ENCODE data around the gene M1AP. TPM values are rescaled to one million over a fixed set of nuclear protein-coding genes. Genes with fewer than 3 reads are reported as not detected.

M1AP gene
- total RNA-seq, 1 donor from 2014 or later = 0.74 TPM

GRCh38 chr2:74602586-74603281, 45.4 kb downstream of the M1AP start:
- DNase-seq (ENCODE audit: low spot score) = no peak
- H3K4me3 Mint-ChIP-seq (ENCODE audit: unreplicated experiment) = no peak overlapping the region
- H3K4me1 Mint-ChIP-seq (ENCODE audit: unreplicated experiment) = no peaks in the 10 kb centered on the region
- H3K27me3 Mint-ChIP-seq (ENCODE audit: unreplicated experiment) = no peaks in the 10 kb centered on the region
- H3K27ac Mint-ChIP-seq (ENCODE audit: unreplicated experiment) = no peak overlapping the region
- no peak for TF ChIP-seq CTCF (IDR thresholded peaks at IDR 0.05; ENCODE audit: unreplicated experiment)
- H3K9me3 Mint-ChIP-seq (ENCODE audit: unreplicated experiment) = no peaks in the 10 kb centered on the region
- H3K36me3 Mint-ChIP-seq (ENCODE audit: low read depth, unreplicated experiment) = no peaks in the 10 kb centered on the region

DNA sequence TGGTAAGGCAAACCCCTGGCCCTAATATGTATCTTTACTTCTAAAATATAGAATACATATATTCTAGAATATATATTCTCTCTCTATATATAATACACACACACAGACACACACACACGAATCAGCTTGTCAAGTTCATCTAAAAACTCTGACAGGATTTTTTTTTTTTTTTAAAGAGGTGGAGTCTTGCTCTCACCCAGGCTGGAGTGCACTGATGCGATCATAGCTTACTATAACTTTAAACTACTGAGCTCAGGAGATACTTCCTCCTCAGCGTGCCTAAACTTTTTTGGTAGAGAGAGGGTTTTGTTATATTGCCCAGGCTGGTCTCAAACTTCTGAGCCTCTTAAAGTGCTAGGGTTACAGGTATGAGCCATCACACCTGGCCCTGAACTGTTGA, 48.5 kb downstream of the M1AP start:
- Mint-ChIP-seq H3K4me1 (ENCODE audit: unreplicated experiment) (no peaks in the 10 kb centered on the region), H3K9me3 (ENCODE audit: unreplicated experiment) (no peaks in the 10 kb centered on the region), H3K36me3 (ENCODE audit: low read depth, unreplicated experiment) (no peaks in the 10 kb centered on the region), H3K27ac (ENCODE audit: unreplicated experiment) (no peak overlapping the region), H3K4me3 (ENCODE audit: unreplicated experiment) (no peak overlapping the region), H3K27me3 (ENCODE audit: unreplicated experiment) (no peaks in the 10 kb centered on the region)
- no peak for TF ChIP-seq CTCF (IDR thresholded peaks at IDR 0.05; ENCODE audit: unreplicated experiment)
- no peak for DNase-seq (ENCODE audit: low spot score)

DNA sequence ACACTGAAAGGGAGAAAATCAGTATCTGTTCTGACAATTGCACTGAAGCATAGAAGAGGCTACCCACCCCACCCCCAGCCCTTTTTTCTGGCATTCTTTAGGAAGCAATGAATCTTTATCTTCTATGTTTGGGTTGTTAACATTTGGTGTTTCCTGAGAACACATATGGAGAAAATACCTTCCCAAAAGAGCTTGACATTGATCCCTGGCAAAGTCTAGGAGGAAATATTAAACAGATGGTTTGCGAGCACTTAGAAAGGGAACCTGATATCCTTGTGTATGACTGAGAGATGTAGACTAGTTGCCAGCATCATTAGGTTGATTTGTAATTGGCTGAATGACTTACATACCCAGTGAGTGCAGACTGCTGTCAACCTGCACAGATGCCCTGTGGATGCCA, 50.7 kb downstream of the M1AP start:
- H3K9me3 Mint-ChIP-seq (ENCODE audit: unreplicated experiment) = no peaks in the 10 kb centered on the region
- no peak for TF ChIP-seq CTCF (IDR thresholded peaks at IDR 0.05; ENCODE audit: unreplicated experiment)
- H3K36me3 Mint-ChIP-seq (ENCODE audit: low read depth, unreplicated experiment) = no peaks in the 10 kb centered on the region
- no peaks in the 10 kb centered on the region for H3K4me1 Mint-ChIP-seq (ENCODE audit: unreplicated experiment)
- H3K4me3 Mint-ChIP-seq (ENCODE audit: unreplicated experiment) = no peak overlapping the region
- no peaks in the 10 kb centered on the region for H3K27me3 Mint-ChIP-seq (ENCODE audit: unreplicated experiment)
- no peak overlapping the region for H3K27ac Mint-ChIP-seq (ENCODE audit: unreplicated experiment)
- no peak for DNase-seq (ENCODE audit: low spot score)

GRCh38 chr2:74596584-74596983, 51.5 kb downstream of the M1AP start:
- H3K4me1 Mint-ChIP-seq (ENCODE audit: unreplicated experiment) = no peaks in the 10 kb centered on the region
- H3K4me3 Mint-ChIP-seq (ENCODE audit: unreplicated experiment) = no peak overlapping the region
- no peak for DNase-seq (ENCODE audit: low spot score)
- no peaks in the 10 kb centered on the region for H3K27me3 Mint-ChIP-seq (ENCODE audit: unreplicated experiment)
- H3K36me3 Mint-ChIP-seq (ENCODE audit: low read depth, unreplicated experiment) = no peaks in the 10 kb centered on the region
- no peak for TF ChIP-seq CTCF (IDR thresholded peaks at IDR 0.05; ENCODE audit: unreplicated experiment)
- no peaks in the 10 kb centered on the region for H3K9me3 Mint-ChIP-seq (ENCODE audit: unreplicated experiment)
- no peak overlapping the region for H3K27ac Mint-ChIP-seq (ENCODE audit: unreplicated experiment)

DNA sequence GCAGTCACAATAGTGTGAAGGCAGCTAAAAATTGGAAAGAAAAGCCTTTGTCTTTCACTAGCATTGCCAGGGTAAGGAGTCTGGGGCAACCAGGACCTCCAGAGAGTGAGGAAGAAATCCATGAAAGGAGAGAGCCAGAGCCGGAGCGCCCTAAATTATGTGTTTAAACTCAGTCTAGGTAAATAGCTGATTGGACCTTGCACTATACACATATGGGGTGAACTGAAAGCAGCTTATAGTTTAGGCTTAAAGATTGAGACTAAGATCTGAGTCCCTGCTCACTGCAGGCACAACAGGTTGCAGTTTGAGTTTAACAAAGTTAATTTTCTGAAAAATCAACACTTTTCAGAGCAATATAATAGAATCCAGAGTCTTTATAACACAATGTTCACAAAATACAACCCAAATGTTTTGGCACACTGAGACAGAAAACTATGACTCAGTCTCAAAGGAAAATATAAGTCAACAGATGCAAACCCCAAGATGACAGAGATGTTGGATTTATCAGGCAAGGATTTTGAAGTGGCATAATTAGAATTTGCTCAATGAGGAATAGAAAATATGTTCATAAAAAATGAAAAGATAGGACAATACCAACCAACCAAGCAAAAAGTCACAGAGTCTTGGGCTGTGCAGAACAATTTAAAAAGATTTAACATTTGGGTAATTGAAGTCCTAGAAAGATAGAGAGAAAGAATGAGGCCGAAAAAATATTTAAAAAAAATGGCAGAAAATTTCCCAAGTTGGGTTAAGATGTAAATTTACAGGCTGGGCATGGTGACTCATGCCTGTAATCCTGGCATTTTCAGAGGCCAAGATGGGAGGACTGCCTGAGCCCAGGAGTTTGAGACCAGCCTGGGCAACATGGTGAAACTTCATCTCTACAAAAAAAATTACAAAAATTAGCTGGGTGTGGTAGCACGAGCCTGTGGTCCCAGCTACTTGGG, 54.0 kb downstream of the M1AP start:
- H3K27me3 Mint-ChIP-seq (ENCODE audit: unreplicated experiment) = no peaks in the 10 kb centered on the region
- no peak overlapping the region for H3K4me3 Mint-ChIP-seq (ENCODE audit: unreplicated experiment)
- TF ChIP-seq CTCF (IDR thresholded peaks at IDR 0.05; ENCODE audit: unreplicated experiment) = no peak
- no peak for DNase-seq (ENCODE audit: low spot score)
- no peaks in the 10 kb centered on the region for H3K4me1 Mint-ChIP-seq (ENCODE audit: unreplicated experiment)
- H3K9me3 Mint-ChIP-seq (ENCODE audit: unreplicated experiment) = no peaks in the 10 kb centered on the region
- no peak overlapping the region for H3K27ac Mint-ChIP-seq (ENCODE audit: unreplicated experiment)
- no peaks in the 10 kb centered on the region for H3K36me3 Mint-ChIP-seq (ENCODE audit: low read depth, unreplicated experiment)

Data from endothelial cell (in vitro differentiated cells).